GM12874 (cell line): ENCODE data around the gene OR12D1.

Source experiments
- TF ChIP-seq, protein P1 (sequence below): IDR thresholded peaks from 2 replicates; pipeline ENCODE4 v1.5.1; 2011; ENCODE audit warnings: low read depth, mild to moderate bottlenecking, control low read depth, low read length, moderate library complexity; ENCODE audit not compliant: insufficient read depth

The OR12D1 gene

GRCh38 chr6:29403801-29404200 lies 10.9 kb upstream of the OR12D1 start:
- TF ChIP-seq, protein P1, sequence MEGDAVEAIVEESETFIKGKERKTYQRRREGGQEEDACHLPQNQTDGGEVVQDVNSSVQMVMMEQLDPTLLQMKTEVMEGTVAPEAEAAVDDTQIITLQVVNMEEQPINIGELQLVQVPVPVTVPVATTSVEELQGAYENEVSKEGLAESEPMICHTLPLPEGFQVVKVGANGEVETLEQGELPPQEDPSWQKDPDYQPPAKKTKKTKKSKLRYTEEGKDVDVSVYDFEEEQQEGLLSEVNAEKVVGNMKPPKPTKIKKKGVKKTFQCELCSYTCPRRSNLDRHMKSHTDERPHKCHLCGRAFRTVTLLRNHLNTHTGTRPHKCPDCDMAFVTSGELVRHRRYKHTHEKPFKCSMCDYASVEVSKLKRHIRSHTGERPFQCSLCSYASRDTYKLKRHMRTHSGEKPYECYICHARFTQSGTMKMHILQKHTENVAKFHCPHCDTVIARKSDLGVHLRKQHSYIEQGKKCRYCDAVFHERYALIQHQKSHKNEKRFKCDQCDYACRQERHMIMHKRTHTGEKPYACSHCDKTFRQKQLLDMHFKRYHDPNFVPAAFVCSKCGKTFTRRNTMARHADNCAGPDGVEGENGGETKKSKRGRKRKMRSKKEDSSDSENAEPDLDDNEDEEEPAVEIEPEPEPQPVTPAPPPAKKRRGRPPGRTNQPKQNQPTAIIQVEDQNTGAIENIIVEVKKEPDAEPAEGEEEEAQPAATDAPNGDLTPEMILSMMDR = no peak

DNA sequence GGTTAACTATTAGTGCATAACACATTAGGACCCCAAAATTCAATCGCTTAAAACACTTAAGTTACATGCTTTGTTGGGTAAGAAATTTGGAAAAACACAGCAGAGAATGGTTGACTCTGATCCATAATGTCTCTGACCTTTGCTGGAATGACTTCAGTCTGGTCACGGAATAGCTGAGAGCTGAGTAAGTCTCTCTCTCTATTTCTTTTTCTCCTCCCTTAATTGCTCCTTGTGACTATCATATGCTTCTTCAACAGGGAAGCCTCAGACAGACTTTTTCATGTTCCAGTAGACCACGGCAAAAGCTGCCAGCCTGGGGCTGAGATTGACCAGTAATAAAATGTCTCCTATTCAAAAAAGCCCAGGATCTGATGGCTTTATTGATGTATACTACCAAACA lies 4.8 kb downstream of the OR12D1 start:
- TF ChIP-seq, protein P1 = no peak

GRCh38 chr6:29424168-29424567 lies 9.4 kb downstream of the OR12D1 start:
- TF ChIP-seq, protein P1 = no peak

DNA sequence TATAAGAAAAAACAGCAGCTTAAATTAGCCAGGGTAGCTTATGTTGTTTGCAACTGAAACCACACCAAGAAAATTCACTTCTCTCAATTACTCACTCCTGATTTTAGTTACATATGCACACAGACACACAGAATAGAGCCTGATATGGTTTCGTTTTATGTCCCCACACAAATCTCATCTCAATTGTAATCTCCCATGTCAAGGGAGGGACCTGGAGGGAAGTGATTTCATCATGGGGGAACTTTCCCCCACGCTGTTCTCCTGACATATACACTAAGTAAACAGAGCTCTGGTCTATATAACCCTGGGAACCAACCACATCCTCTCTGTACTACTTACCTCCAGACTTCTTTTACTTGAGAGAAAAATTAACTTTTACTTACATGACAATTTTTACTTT lies 9.8 kb downstream of the OR12D1 start:
- TF ChIP-seq, protein P1 = no peak

DNA sequence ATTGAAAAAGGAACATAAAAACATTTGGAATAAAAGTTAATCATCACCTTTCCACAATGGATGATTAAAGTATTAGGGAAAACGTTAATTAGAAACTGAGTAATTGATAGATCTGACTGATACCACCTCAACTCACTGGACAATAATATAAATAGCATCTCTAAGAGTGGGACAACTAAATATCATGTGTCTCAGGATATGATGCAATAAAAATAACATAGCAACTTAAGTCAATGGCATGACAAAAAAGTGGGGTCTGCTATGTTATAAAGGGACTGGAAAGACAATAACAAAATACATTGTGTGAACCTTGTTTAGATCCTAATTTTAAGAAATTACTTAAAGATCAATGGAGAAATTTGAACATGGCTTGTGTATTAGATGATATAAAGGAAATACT lies 10.3 kb downstream of the OR12D1 start:
- TF ChIP-seq, protein P1 = no peak

DNA sequence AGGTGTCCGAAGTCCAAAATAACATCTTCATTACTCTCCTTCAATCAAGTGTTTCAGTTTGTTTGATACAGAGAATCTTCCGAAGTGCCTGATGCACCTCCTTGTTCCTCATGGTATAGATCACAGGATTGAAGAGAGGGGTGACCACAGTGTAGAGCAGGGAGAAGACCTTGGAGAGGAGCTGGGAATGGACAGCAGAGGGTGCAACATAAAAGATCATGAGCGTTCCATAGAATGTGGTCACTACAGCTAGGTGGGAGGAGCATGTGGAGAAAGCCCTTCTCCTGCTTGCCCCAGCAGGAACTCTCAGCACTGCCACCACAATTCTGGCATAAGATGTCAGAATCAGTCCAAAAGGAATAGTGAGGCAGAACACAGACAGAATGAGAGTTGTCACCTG lies 11.9 kb downstream of the OR12D1 start:
- TF ChIP-seq, protein P1 = no peak

DNA sequence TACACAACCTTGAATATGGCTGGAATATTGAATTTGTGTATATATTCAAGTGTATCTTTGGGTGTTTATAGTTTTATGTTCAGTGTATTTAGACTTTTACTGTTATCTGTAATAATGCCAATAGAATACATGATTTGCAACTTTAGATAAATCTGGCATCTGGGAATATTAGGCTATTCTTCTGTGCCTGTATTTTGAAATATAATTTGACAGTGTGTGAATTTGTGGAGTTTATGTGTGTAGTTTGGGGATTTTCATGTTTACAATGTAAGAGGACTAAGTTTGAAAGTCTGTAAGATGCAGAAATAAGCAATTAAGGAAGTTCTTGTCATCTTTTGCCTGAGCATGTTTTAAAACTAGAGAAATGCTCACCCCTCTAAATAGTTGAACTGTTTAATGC lies 24.3 kb downstream of the OR12D1 start, which contains the start of gene OR10C1:
TSS of gene OR10C1 (plus strand) at position 301 of the 400 bp plus-strand sequence. CDS start 710 bp downstream, outside the sequence.
- TF ChIP-seq, protein P1 = no peak
